Lung (tissue), 12 donors: ENCODE data around the gene SI. TPM values are rescaled to one million over a fixed set of nuclear protein-coding genes. Genes with fewer than 3 reads are reported as not detected.

Experiments used
- ATAC-seq: fragments of 200-7000 bp; cut with Tn5 transposase; one replicate; pipeline ENCODE4 v1.9.1; 2020; ENCODE audit warnings: moderate number of reproducible peaks; ENCODE audit not compliant: insufficient read depth, low FRiP score
- DNase-seq, 3 donors: peaks; one replicate each; pipeline ENCODE4 v3.0.0-alpha.2; 2013 to 2017
- H3K27ac ChIP-seq, 2 donors: one replicate each; pipeline ENCODE4 v1.5.1; 2013; ENCODE audit warnings: mild to moderate bottlenecking in 2 of 2, moderate library complexity in 2 of 2, control low read depth in 1 of 2, inconsistent platforms in 1 of 2, low read depth in 1 of 2, low read length in 1 of 2
- H3K27me3 ChIP-seq, 3 donors: one replicate each; pipeline ENCODE4 v1.5.1; 2013; ENCODE audit warnings: low read length in 2 of 3; ENCODE audit not compliant: control insufficient read depth in 3 of 3, insufficient read depth in 3 of 3
- H3K36me3 ChIP-seq, 4 donors: one replicate each; pipeline ENCODE4 v1.5.1; 2013; ENCODE audit warnings: low read length in 4 of 4, mild to moderate bottlenecking in 1 of 4, moderate library complexity in 1 of 4; ENCODE audit not compliant: control insufficient read depth in 4 of 4, insufficient read depth in 4 of 4
- H3K4me1 ChIP-seq, 5 donors: one replicate each; pipeline ENCODE4 v1.5.1; 2013; ENCODE audit warnings: low read length in 5 of 5, mild to moderate bottlenecking in 2 of 5, moderate library complexity in 1 of 5; ENCODE audit not compliant: control insufficient read depth in 5 of 5, insufficient read depth in 5 of 5
- H3K4me3 ChIP-seq: one replicate; pipeline ENCODE4 v1.5.1; 2013; ENCODE audit warnings: mild to moderate bottlenecking, control low read depth, moderate library complexity
- H3K9ac ChIP-seq, 2 donors: one replicate each; pipeline ENCODE4 v1.5.1; 2013; ENCODE audit warnings: low read length in 2 of 2, control low read depth in 1 of 2; ENCODE audit not compliant: insufficient read depth in 1 of 2
- H3K9me3 ChIP-seq, 4 donors: one replicate each; pipeline ENCODE4 v1.5.1; 2013; ENCODE audit warnings: low read length in 3 of 4, mild to moderate bottlenecking in 1 of 4, moderate library complexity in 1 of 4; ENCODE audit not compliant: control insufficient read depth in 4 of 4, insufficient read depth in 3 of 4
- CTCF ChIP-seq: IDR thresholded peaks from 2 replicates; pipeline ENCODE4 v1.5.1; 2012; ENCODE audit warnings: mild to moderate bottlenecking; ENCODE audit errors: control extremely low read depth, extremely low read depth
- WGBS, 2 donors: extraction: QIAGEN DNeasy Blood & Tissue Kit; methylation state at CpG; one replicate each; pipeline ENCODE4 v1.1.7; 2013; 5-methylcytosine and 5-hydroxymethylcytosine counted together
- polyA plus RNA-seq, 2 donors: library from polyadenylated mRNA; stranded (reverse); fragments of 200-250 nt; gene quantifications; one replicate each; pipeline ENCODE4 v1.2.1, GENCODE V29; 2013
- total RNA-seq, 2 donors: library from RNA; depleted of rRNA in 1 of 2; stranded (reverse); fragments of >200 nt in 1 of 2; gene quantifications; one replicate each; pipeline ENCODE4 v1.2.1, GENCODE V29; 2014 to 2021
- donor health status: control.
- donor health status: control.
- donor health status: Bipolar disorder and iron deficiency.
- donor health status: healthy.
- donor health status: DM: yes; HTN: yes; CAD: no.

Gene SI
- total and polyA plus RNA-seq, 4 donors, result 0.02 TPM; not detected in 3

GRCh38 chr3:165082650-165083049, 4.4 kb upstream of the SI start:
- no peaks in the 10 kb centered on the region for H3K9me3 ChIP-seq
- no peak overlapping the region for H3K9ac ChIP-seq
- no peak overlapping the region for H3K4me3 ChIP-seq
- no peaks in the 10 kb centered on the region for H3K27me3 ChIP-seq
- H3K27ac ChIP-seq, result no peak overlapping the region
- ATAC-seq (no peak), DNase-seq (no peak)
- no peaks in the 10 kb centered on the region for H3K36me3 ChIP-seq
- TF ChIP-seq CTCF, result no peak
- no peaks in the 10 kb centered on the region for H3K4me1 ChIP-seq

DNA sequence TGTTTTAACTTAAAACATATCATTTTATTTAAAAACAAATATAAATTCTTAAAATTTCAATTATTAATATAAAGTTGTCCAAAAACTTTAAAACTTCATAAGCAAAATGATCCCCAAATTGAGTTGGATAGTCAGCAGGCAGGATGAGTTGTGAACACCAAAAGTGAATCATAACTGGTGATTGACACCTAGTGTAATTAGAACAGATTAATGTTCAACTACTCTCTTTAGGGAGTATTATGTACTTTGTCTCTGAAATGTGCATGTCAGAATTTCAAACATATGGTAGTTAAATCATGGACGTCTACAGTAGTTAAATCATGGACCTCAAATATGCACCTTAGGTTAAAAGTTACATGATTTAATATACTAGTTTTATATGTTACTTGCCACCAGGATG, 2.9 kb upstream of the SI start:
- DNase-seq, result no peak
- Histone ChIP-seq H3K4me1 (no peaks in the 10 kb centered on the region), H3K4me3 (no peak overlapping the region), H3K9ac (no peak overlapping the region), H3K9me3 (no peaks in the 10 kb centered on the region), H3K27ac (no peak overlapping the region), H3K27me3 (no peaks in the 10 kb centered on the region), H3K36me3 (no peaks in the 10 kb centered on the region)
- WGBS, 2 donors, result 66 to 81% methylated on average over 1 of the region's 1 CpG
- no peak for ATAC-seq
- no peak for TF ChIP-seq CTCF

- no peak for TF ChIP-seq CTCF
- Histone ChIP-seq H3K27ac (no peak overlapping the region), H3K9ac (no peak overlapping the region), H3K4me1 (no peaks in the 10 kb centered on the region), H3K4me3 (no peak overlapping the region), H3K27me3 (no peaks in the 10 kb centered on the region), H3K9me3 (no peaks in the 10 kb centered on the region), H3K36me3 (no peaks in the 10 kb centered on the region)
- ATAC-seq (no peak), DNase-seq (no peak)
- 34 to 68% methylated on average over 1 of the region's 1 CpG for WGBS, 2 donors
Measured at GRCh38 chr3:165075695-165076094, 2.6 kb downstream of the SI start.

- Histone ChIP-seq H3K27me3 (no peaks in the 10 kb centered on the region), H3K9ac (no peak overlapping the region), H3K4me3 (no peak overlapping the region), H3K4me1 (no peaks in the 10 kb centered on the region), H3K36me3 (no peaks in the 10 kb centered on the region), H3K27ac (no peak overlapping the region), H3K9me3 (no peaks in the 10 kb centered on the region)
- ATAC-seq (no peak), DNase-seq (no peak)
- 74 to 81% methylated on average over 6 of the region's 6 CpGs for WGBS, 2 donors
- TF ChIP-seq CTCF, result no peak
Measured at GRCh38 chr3:165070682-165071081, 7.6 kb downstream of the SI start.
